Measurements from ENCODE around the gene GALM. TPM values are rescaled to one million over a fixed set of nuclear protein-coding genes. Genes with fewer than 3 reads are reported as not detected.

The GALM gene
- total and polyA plus RNA-seq, 9 donors, result 9.8 to 38.7 (median 12.3) TPM

- 61 to 74% (median 62%) methylated on average over 3 of the region's 3 CpGs for WGBS, 3 donors
Observed at GRCh38 chr2:38743672-38744398, 77.9 kb downstream of the GALM start.

DNA sequence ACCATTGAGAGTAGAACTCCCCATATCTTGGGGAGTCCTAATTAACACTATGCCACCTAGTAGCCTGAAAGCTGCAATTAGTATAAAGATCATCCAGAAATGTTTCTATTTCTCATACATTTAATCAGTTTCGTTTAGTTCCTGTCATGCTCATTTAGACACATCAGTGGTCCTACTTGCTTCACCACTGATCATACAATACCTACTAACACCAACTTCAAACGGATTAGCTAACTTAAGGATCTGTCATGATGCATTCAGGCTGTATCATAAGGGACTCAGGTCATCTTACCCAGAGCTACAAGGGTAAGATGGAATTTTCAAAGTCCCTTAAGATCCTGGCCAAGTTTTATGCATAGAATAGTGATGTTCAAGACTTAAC is 78.5 kb downstream of the GALM start:
- no peak for DNase-seq
- Histone ChIP-seq H3K27ac (no peak overlapping the region), H3K9me3 (no peaks in the 10 kb centered on the region), H3K4me1 (ENCODE audit: insufficient read depth) (peaks cover 2% of the 10 kb centered on the region), H3K27me3 (no peaks in the 10 kb centered on the region), H3K36me3 (no peaks in the 10 kb centered on the region), H3K4me3 (no peak overlapping the region)
- intact Hi-C loops (cut with DNase I), result loop anchor here in 2 of 4 donors (2.0 to 10.0 kb wide), 3 partner anchors 14 to 140 kb away; partner anchors contain the start of gene HNRNPLL (in 1 of the 2)
- WGBS, 3 donors, result 28 to 36% (median 33%) methylated on average over 2 of the region's 2 CpGs
- no peak for TF ChIP-seq EP300 (IDR thresholded peaks at IDR 0.05)
- TF ChIP-seq POLR2A (IDR thresholded peaks at IDR 0.05), result no peak

More at GRCh38 chr2:38743672-38744398, 77.9 kb downstream of the GALM start:
- TF ChIP-seq EP300 (IDR thresholded peaks at IDR 0.05) (no peak), POLR2A (IDR thresholded peaks at IDR 0.05) (no peak)
- TF ChIP-seq, protein P1, sequence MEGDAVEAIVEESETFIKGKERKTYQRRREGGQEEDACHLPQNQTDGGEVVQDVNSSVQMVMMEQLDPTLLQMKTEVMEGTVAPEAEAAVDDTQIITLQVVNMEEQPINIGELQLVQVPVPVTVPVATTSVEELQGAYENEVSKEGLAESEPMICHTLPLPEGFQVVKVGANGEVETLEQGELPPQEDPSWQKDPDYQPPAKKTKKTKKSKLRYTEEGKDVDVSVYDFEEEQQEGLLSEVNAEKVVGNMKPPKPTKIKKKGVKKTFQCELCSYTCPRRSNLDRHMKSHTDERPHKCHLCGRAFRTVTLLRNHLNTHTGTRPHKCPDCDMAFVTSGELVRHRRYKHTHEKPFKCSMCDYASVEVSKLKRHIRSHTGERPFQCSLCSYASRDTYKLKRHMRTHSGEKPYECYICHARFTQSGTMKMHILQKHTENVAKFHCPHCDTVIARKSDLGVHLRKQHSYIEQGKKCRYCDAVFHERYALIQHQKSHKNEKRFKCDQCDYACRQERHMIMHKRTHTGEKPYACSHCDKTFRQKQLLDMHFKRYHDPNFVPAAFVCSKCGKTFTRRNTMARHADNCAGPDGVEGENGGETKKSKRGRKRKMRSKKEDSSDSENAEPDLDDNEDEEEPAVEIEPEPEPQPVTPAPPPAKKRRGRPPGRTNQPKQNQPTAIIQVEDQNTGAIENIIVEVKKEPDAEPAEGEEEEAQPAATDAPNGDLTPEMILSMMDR (IDR thresholded peaks at IDR 0.05), result no peak
- Histone ChIP-seq H3K9me3 (no peaks in the 10 kb centered on the region), H3K27me3 (no peaks in the 10 kb centered on the region), H3K4me3 (no peak overlapping the region), H3K4me1 (ENCODE audit: insufficient read depth) (peaks cover 2% of the 10 kb centered on the region), H3K27ac (no peak overlapping the region), H3K36me3 (no peaks in the 10 kb centered on the region)
- intact Hi-C loops (cut with DNase I), result loop anchor here in 2 of 4 donors (2.0 to 10.0 kb wide), 3 partner anchors 13 to 139 kb away; partner anchors contain the start of gene HNRNPLL (in 1 of the 2)
- no peak for DNase-seq

- H3K27me3 ChIP-seq, result no peaks in the 10 kb centered on the region
- no peaks in the 10 kb centered on the region for H3K9me3 ChIP-seq
- intact Hi-C loops (cut with DNase I), result loop anchor here in 2 of 4 donors (2.0 to 10.0 kb wide), 3 partner anchors 14 to 140 kb away; partner anchors contain the start of gene HNRNPLL (in 1 of the 2)
- no peaks in the 10 kb centered on the region for H3K36me3 ChIP-seq
- DNase-seq, result no peak
- 82 to 88% (median 84%) methylated on average over 9 of the region's 9 CpGs for WGBS, 3 donors
- no peak overlapping the region for H3K27ac ChIP-seq
- TF ChIP-seq, protein P1 (IDR thresholded peaks at IDR 0.05), result no peak
- H3K4me3 ChIP-seq, result no peak overlapping the region
- H3K4me1 ChIP-seq (ENCODE audit: insufficient read depth), result peaks cover 2% of the 10 kb centered on the region
Observed at GRCh38 chr2:38745267-38745666, 79.4 kb downstream of the GALM start.

DNA sequence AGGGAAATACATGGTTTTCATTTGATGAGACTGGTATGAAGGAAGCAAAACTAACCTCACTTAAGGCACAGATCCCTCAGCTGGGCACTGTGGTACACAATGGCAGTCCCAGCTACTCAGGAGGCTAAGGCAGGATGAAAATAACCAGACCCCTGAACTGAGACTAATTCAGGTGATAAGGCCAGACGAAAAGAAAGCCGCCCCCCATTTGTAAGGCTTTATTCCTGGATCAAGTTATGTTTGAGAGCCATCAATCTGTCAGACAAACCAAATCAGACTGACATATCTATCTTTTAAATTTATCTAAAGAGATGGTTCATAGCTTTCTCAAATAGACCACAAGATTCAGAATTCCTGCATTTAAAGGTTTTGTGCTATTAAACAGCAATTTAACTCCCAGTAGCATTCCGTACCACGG is 81.1 kb downstream of the GALM start:
- TF ChIP-seq EP300 (IDR thresholded peaks at IDR 0.05) (no peak), POLR2A (IDR thresholded peaks at IDR 0.05) (no peak)
- TF ChIP-seq, protein P1 (IDR thresholded peaks at IDR 0.05), result no peak
- Histone ChIP-seq H3K36me3 (no peaks in the 10 kb centered on the region), H3K27ac (no peak overlapping the region), H3K4me3 (no peak overlapping the region), H3K4me1 (ENCODE audit: insufficient read depth) (peaks cover 2% of the 10 kb centered on the region), H3K27me3 (no peaks in the 10 kb centered on the region), H3K9me3 (no peaks in the 10 kb centered on the region)
- no peak for DNase-seq
- 37 to 53% (median 40%) methylated on average over 4 of the region's 4 CpGs for WGBS, 3 donors
- intact Hi-C loops (cut with DNase I), result loop anchor here in 1 of 4 donors (10.0 kb wide), 1 partner anchor 142 kb away; the partner anchor contains the start of gene HNRNPLL

DNA sequence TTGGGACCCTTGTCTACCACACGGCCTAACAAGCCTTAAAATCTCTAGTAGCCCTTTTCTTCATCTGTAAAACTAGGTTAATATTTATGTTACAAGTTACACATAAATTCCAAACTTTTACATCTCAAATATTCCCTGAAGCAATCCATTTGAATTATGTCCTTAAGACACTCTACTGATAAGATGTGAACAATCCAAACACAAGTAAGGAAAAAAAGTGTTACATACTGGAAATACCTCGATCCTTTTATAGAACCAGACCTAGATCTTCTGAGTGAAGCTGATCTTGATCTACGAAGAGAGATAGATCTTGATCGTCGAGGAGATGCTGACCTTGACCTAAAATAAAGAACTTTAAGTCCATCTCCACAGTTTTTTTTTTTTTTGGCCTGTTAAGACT is 81.9 kb downstream of the GALM start:
- intact Hi-C loops (cut with DNase I), result loop anchor here in 1 of 4 donors (10.0 kb wide), 1 partner anchor 143 kb away; the partner anchor contains the start of gene HNRNPLL
- H3K36me3 ChIP-seq, result no peaks in the 10 kb centered on the region

More for the DNA sequence above, 81.9 kb downstream of the GALM start:
- 21 to 32% (median 27%) methylated on average over 5 of the region's 5 CpGs for WGBS, 3 donors
- peaks cover 2% of the 10 kb centered on the region for H3K4me1 ChIP-seq (ENCODE audit: insufficient read depth)
- no peak overlapping the region for H3K27ac ChIP-seq
- no peak for DNase-seq
- H3K9me3 ChIP-seq, result no peaks in the 10 kb centered on the region
- no peaks in the 10 kb centered on the region for H3K27me3 ChIP-seq
- H3K4me3 ChIP-seq, result no peak overlapping the region
- no peak for TF ChIP-seq POLR2A (IDR thresholded peaks at IDR 0.05)
